ENCODE measurements around the gene KCTD19. TPM values are rescaled to one million over a fixed set of nuclear protein-coding genes. Genes with fewer than 3 reads are reported as not detected.
"Not testable (repeated sequence)": the region's sequence is repeated elsewhere in the genome, so short reads cannot be mapped to it uniquely, and the experiment has no call there.

The KCTD19 gene
- polyA plus RNA-seq (2011; rRNA removed) (0.21 and 0.25 TPM in 2 replicates), polyA minus RNA-seq (2011; rRNA and poly(A)+ RNA removed) (0.26 and 0.37 TPM in 2 replicates)

- Histone ChIP-seq H3K9me3 (ENCODE audit: control insufficient read depth, insufficient read depth, low read length) (no peaks in the 10 kb centered on the region; the same call in 1 of the 2 replicates), H3K4me3 (ENCODE audit: low read depth, low read length) (peak within 1 kb of the TSS; percentile 61), H3K27ac (ENCODE audit: low read depth, low read length) (no peak within 1 kb of the TSS), H3K27me3 (ENCODE audit: control insufficient read depth, insufficient read depth, low read length) (no peaks in the 10 kb centered on the region)
- ChIA-PET CTCF (interaction anchor here (0.6 to 2.9 kb wide), 7 partner anchors 9 to 66 kb away, joined by 3 to 14 read pairs (median 4); no protein-coding TSS in a partner anchor), POLR2A (no interaction called here)
- peak; percentile 50 for TF ChIP-seq CTCF (IDR thresholded peaks at IDR 0.05; ENCODE audit: low read depth, low read length)
- no peak for DNase-seq (ENCODE audit: low read depth, low spot score)
These were observed at the start of gene KCTD19, which contains the start of gene LRRC36 for GRCh38 chr16:67326472-67327309. Gene KCTD19, minus strand, starts transcription at chr16:67326741. Its CDS starts 34 bp downstream, at chr16:67326707. Gene LRRC36, plus strand, starts transcription at chr16:67326815. Its CDS starts 48 bp downstream, at chr16:67326863.

GRCh38 chr16:67376012-67376411 lies 49.5 kb upstream of the KCTD19 start:
- POLR2A ChIA-PET; H3K27me3 ChIP-seq (ENCODE audit: control insufficient read depth, insufficient read depth, low read length); H3K9me3 ChIP-seq (ENCODE audit: control insufficient read depth, insufficient read depth, low read length); H3K4me3 ChIP-seq (ENCODE audit: low read depth, low read length); DNase-seq (ENCODE audit: low read depth, low spot score); H3K27ac ChIP-seq (ENCODE audit: low read depth, low read length); CTCF ChIA-PET: not testable (repeated sequence)

- ChIA-PET CTCF (interaction anchor here (0.6 to 2.0 kb wide), 5 partner anchors 23 to 112 kb away, joined by 3 to 9 read pairs (median 4); partner anchors contain the start of gene ZDHHC1), POLR2A (no interaction called here)
- H3K9me3 ChIP-seq (ENCODE audit: control insufficient read depth, insufficient read depth, low read length): peaks cover 2% of the 10 kb centered on the region; the same call in 1 of the 2 replicates
- TF ChIP-seq CTCF (IDR thresholded peaks at IDR 0.05; ENCODE audit: low read depth, low read length): peak; percentile 58
- H3K4me3 ChIP-seq (ENCODE audit: low read depth, low read length): no peak overlapping the region
- no peak overlapping the region for H3K27ac ChIP-seq (ENCODE audit: low read depth, low read length)
- DNase-seq (ENCODE audit: low read depth, low spot score): no peak
- H3K27me3 ChIP-seq (ENCODE audit: control insufficient read depth, insufficient read depth, low read length): peaks cover 31% of the 10 kb centered on the region
These were observed 46.1 kb upstream of the KCTD19 start for GRCh38 chr16:67372664-67373063.

GRCh38 chr16:67370661-67371060 lies 44.1 kb upstream of the KCTD19 start:
- Histone ChIP-seq H3K27ac (ENCODE audit: low read depth, low read length) (no peak overlapping the region), H3K27me3 (ENCODE audit: control insufficient read depth, insufficient read depth, low read length) (peaks cover 37% of the 10 kb centered on the region), H3K9me3 (ENCODE audit: control insufficient read depth, insufficient read depth, low read length) (peaks cover 2% of the 10 kb centered on the region; the same call in 1 of the 2 replicates), H3K4me3 (ENCODE audit: low read depth, low read length) (no peak overlapping the region)
- no peak for DNase-seq (ENCODE audit: low read depth, low spot score)
- ChIA-PET POLR2A (no interaction called here), CTCF (no interaction called here)
- TF ChIP-seq CTCF (IDR thresholded peaks at IDR 0.05; ENCODE audit: low read depth, low read length): no peak

GRCh38 chr16:67364600-67365235 lies 38.2 kb upstream of the KCTD19 start:
- no peak for DNase-seq (ENCODE audit: low read depth, low spot score)
- ChIA-PET POLR2A (no interaction called here), CTCF (interaction anchor here (1.2 kb wide), 1 partner anchor 104 kb away, joined by 3 read pairs; no protein-coding TSS in a partner anchor)
- no peak overlapping the region for H3K4me3 ChIP-seq (ENCODE audit: low read depth, low read length)
- peaks cover under 1% of the 10 kb centered on the region; the same call in 1 of the 2 replicates for H3K9me3 ChIP-seq (ENCODE audit: control insufficient read depth, insufficient read depth, low read length)
- no peak for TF ChIP-seq CTCF (IDR thresholded peaks at IDR 0.05; ENCODE audit: low read depth, low read length)
- peaks cover 45% of the 10 kb centered on the region for H3K27me3 ChIP-seq (ENCODE audit: control insufficient read depth, insufficient read depth, low read length)
- no peak overlapping the region for H3K27ac ChIP-seq (ENCODE audit: low read depth, low read length)

Measured in AG04450 (cell line).